MM.1S (cell line): Measurements from ENCODE around the gene UBXN2A.

ENCODE experiments used
- CTCF ChIP-seq: fragments of 300-600 bp; sonication (generic); IDR thresholded peaks from 2 replicates; pipeline ENCODE4 v1.5.1; 2016; ENCODE audit warnings: antibody characterized with exemption, low read length, mixed read lengths
- EZH2phosphoT487 ChIP-seq: fragments of 300-600 bp; sonication (generic); IDR thresholded peaks from 2 replicates; pipeline ENCODE4 v1.6.1; 2018; ENCODE audit warnings: antibody characterized with exemption, low read length

- TF ChIP-seq CTCF (no peak), EZH2phosphoT487 (no peak)
Observed at GRCh38 chr2:24015562-24016375, 75.5 kb downstream of the UBXN2A start.
